ENCODE results near the gene XPNPEP1. TPM values are rescaled to one million over a fixed set of nuclear protein-coding genes. Genes with fewer than 3 reads are reported as not detected.

The XPNPEP1 gene
- total RNA-seq: 85.1 and 93.2 TPM in 2 replicates

DNA sequence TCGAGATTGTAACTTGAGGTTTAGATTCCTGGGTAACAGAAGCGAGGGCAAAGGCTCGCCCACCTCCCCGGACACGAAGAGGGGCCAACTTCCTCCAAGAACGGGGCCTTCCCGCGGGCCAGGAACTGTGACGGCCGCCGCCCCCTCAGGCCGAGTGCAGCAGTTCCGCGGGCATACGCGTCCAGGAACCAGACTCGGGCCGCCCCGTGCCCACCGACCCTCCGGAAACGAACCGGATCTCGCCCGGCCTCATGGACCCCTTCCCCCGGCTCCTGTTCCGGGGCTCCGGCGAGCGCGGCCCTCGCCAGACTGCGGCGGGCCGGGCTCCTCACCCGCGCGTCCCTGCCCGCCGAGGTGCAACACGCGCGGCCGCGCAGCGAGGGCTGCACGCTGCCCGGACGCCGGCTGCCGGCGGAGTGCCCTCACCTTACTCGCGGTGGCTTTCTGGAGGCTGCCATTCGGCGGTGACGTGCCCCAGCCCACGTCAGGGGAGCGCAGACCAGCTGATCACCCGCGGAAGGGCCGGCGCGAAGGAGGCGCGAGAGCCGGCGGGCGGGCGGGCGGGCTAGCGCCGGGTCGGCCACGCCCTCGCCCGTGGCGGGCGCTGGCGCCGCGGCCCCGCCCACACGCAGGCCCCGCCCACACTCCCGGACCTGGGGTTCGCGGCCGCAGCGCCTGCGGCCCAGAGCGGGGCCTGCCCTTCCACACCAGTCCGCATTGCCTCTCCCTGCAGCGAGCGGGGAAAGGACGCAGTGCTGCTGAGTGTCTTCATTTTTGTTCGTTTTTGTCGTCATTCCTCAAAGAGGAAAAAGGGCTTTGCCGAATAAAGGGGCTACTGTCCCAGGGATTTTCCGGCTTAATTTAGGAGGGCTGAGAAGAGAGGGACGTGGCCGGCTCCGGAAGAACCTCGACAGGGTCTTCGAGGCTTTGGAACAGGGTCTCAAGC is at the start of gene XPNPEP1:
Gene XPNPEP1 (minus strand): TSS at position 536 of the 946 bp plus-strand sequence. CDS start 78 bp downstream, at position 458.
- H3K4me1 Mint-ChIP-seq (ENCODE audit: low read depth): peaks cover 58% of the 10 kb centered on the region
- peak within 1 kb of the TSS; percentile 94 for H3K4me3 Mint-ChIP-seq
- peaks cover 5% of the 10 kb centered on the region for H3K27me3 Mint-ChIP-seq (ENCODE audit: insufficient read depth)
- DNase-seq (ENCODE audit: low spot score): peak; percentile 81
- peaks cover 18% of the 10 kb centered on the region for H3K36me3 Mint-ChIP-seq (ENCODE audit: low read depth)
- no peaks in the 10 kb centered on the region for H3K9me3 Mint-ChIP-seq
- intact Hi-C loops (cut with micrococcal nuclease): loop anchor here (1.0 to 5.0 kb wide), 8 partner anchors 20 to 999 kb away; partner anchors contain the start of gene ADD3
- H3K27ac Mint-ChIP-seq: peak within 1 kb of the TSS; percentile 92

GRCh38 chr10:109972372-109973001 is 49.2 kb upstream of the XPNPEP1 start:
- no peak for DNase-seq (ENCODE audit: low spot score)
- Mint-ChIP-seq H3K4me1 (ENCODE audit: low read depth) (no peaks in the 10 kb centered on the region), H3K9me3 (no peaks in the 10 kb centered on the region), H3K4me3 (no peak overlapping the region), H3K27ac (no peak overlapping the region), H3K36me3 (ENCODE audit: low read depth) (no peaks in the 10 kb centered on the region), H3K27me3 (ENCODE audit: insufficient read depth) (peaks cover 22% of the 10 kb centered on the region)
- intact Hi-C loops (cut with micrococcal nuclease): no loop called here

GRCh38 chr10:109971634-109972033 is 48.3 kb upstream of the XPNPEP1 start:
- no peak for DNase-seq (ENCODE audit: low spot score)
- peaks cover 22% of the 10 kb centered on the region for H3K27me3 Mint-ChIP-seq (ENCODE audit: insufficient read depth)
- no peaks in the 10 kb centered on the region for H3K36me3 Mint-ChIP-seq (ENCODE audit: low read depth)
- H3K4me3 Mint-ChIP-seq: no peak overlapping the region
- H3K4me1 Mint-ChIP-seq (ENCODE audit: low read depth): no peaks in the 10 kb centered on the region
- H3K9me3 Mint-ChIP-seq: no peaks in the 10 kb centered on the region
- no peak overlapping the region for H3K27ac Mint-ChIP-seq
- intact Hi-C loops (cut with micrococcal nuclease): loop anchor here (1.0 kb wide), 1 partner anchor 27 kb away; no protein-coding TSS in a partner anchor

DNA sequence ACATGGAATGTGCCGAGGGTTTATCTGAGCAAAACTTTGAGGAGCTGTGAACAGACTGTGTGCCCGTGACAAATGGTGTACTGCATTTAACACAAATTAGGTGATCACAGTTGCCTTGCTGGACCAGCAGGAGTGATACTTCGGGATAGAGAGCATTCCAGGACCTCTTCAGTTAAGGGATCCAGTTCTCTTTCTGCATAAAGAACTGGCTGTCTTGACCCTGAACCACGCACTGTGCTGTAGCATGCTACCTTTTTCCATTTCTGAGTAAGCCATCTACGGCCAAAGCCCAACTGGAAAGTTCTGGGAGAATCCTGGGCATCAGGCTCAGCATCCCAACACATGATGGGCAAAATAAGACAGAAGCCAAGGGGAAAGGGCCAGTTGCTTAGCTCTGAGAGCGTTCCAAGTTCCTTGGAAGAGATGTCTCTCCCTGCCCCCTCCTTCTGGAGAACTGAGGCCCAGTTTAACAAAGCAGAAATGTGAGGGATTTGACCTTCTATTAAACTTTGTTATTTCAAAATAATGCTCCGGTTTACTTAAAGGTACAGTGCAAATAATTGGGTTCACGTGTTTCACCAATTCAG is 46.5 kb upstream of the XPNPEP1 start:
- H3K4me3 Mint-ChIP-seq: no peak overlapping the region
- H3K36me3 Mint-ChIP-seq (ENCODE audit: low read depth): no peaks in the 10 kb centered on the region
- H3K9me3 Mint-ChIP-seq: no peaks in the 10 kb centered on the region
- H3K27me3 Mint-ChIP-seq (ENCODE audit: insufficient read depth): peaks cover 24% of the 10 kb centered on the region
- H3K27ac Mint-ChIP-seq: no peak overlapping the region
- H3K4me1 Mint-ChIP-seq (ENCODE audit: low read depth): no peaks in the 10 kb centered on the region
- no peak for DNase-seq (ENCODE audit: low spot score)
- intact Hi-C loops (cut with micrococcal nuclease): no loop called here

DNA sequence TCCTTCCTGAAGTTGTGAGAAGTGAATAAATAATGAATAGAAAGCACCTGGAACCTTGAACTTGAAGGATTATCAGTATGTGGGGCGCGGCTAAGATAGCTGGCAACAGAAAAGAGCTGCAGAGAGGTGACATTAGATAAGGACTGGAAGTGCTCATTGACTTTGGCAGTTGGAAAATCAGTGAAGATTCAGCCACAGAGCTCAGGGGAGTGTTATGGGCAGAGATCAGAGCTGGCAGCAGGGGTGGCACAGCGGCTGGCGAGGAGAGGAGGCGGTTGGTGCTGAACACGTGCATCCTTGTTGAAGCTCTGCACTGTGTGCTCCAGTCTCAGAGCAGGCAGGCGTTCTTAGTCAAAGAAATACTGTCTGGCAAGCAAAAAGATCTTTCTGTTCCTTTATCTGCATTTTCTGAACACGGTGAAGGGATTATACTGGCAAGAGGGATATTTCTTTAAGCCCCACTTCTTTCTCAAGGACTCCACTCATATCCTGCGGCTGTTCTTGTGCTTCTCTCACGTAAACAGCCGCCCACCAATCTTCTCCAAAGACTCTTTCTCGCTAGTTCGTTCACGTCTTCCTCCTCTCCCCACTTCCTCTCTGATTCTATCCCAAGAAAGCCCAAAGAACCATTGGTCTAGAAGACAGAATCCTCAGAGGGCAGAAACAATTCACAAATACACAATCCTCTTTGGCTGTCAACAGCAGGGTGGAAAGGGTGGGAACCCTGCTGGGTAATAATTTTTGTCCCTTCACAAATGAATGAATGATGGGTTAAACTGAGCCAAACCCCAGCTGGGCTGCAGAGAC is 45.8 kb upstream of the XPNPEP1 start:
- no peaks in the 10 kb centered on the region for H3K36me3 Mint-ChIP-seq (ENCODE audit: low read depth)
- peaks cover 22% of the 10 kb centered on the region for H3K27me3 Mint-ChIP-seq (ENCODE audit: insufficient read depth)
- H3K27ac Mint-ChIP-seq: no peak overlapping the region
- H3K4me1 Mint-ChIP-seq (ENCODE audit: low read depth): no peaks in the 10 kb centered on the region
- H3K4me3 Mint-ChIP-seq: no peak overlapping the region
- H3K9me3 Mint-ChIP-seq: no peaks in the 10 kb centered on the region
- intact Hi-C loops (cut with micrococcal nuclease): no loop called here
- DNase-seq (ENCODE audit: low spot score): no peak

- H3K4me1 Mint-ChIP-seq (ENCODE audit: low read depth): no peaks in the 10 kb centered on the region
- no peak overlapping the region for H3K4me3 Mint-ChIP-seq
- H3K36me3 Mint-ChIP-seq (ENCODE audit: low read depth): no peaks in the 10 kb centered on the region
- H3K27me3 Mint-ChIP-seq (ENCODE audit: insufficient read depth): peaks cover 19% of the 10 kb centered on the region
- H3K27ac Mint-ChIP-seq: no peak overlapping the region
- intact Hi-C loops (cut with micrococcal nuclease): no loop called here
- no peaks in the 10 kb centered on the region for H3K9me3 Mint-ChIP-seq
- no peak for DNase-seq (ENCODE audit: low spot score)
These were observed 44.4 kb upstream of the XPNPEP1 start for GRCh38 chr10:109967739-109968088.

DNA sequence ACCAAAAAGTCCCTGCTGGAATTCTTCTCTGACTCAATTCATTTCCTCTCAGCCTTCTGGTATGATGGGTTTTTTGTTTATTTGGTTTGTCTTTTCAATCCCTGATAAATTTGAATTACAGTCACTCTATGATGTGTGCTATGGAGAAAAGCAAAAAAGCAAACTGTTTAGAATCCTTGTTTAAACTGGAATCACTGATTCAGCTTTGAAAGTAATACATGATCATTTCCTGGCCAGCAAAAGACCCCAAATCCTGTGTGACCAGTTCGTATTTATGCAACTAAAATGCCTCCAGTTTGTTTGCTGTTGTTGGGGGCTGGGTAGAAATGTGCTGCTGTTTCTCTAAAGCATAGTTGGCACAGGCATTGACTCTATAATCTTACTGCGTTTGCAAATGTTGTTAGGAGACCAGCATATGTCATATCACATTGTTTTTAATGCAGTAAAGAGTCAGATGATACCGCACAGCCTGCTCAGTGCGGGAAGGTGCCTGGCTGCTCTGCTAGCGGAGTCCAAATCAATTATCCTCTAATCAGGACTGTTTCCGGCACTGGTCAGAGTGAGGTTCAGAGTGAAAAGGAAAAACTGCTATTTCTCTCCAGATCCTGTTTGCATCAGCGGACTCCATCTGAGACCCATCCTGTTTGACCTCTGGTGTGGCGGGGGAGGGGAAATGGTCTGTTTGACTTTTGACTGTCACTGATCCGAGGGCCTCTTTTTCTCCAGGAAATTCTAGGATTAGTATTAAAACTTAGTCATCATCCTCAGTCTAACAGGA is 43.8 kb upstream of the XPNPEP1 start:
- Mint-ChIP-seq H3K9me3 (no peaks in the 10 kb centered on the region), H3K4me3 (no peak overlapping the region), H3K36me3 (ENCODE audit: low read depth) (no peaks in the 10 kb centered on the region), H3K27ac (no peak overlapping the region), H3K27me3 (ENCODE audit: insufficient read depth) (peaks cover 16% of the 10 kb centered on the region), H3K4me1 (ENCODE audit: low read depth) (no peaks in the 10 kb centered on the region)
- intact Hi-C loops (cut with micrococcal nuclease): no loop called here
- no peak for DNase-seq (ENCODE audit: low spot score)

GRCh38 chr10:109964318-109964717 is 41.0 kb upstream of the XPNPEP1 start:
- Mint-ChIP-seq H3K4me3 (no peak overlapping the region), H3K9me3 (no peaks in the 10 kb centered on the region)
- intact Hi-C loops (cut with micrococcal nuclease): no loop called here

DNA sequence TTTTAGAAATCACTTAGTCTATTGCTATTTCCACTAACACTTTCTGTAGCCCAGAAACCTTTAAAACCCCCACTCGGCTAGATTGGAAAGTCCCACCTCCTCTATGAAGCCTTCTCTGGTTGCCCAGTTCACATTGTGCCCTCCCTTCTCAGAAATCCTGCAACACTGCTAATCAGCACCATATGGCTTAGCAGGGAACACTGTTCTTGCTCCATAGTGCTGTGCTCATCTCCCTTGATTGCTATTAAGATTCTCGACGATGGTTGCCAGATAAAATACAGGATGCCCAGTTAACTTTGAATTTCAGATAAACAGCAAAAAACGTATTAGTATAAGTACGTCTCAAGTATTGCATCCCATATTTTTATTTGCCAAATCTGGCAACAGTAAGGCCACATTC is 40.1 kb upstream of the XPNPEP1 start:
- Mint-ChIP-seq H3K4me3 (no peak overlapping the region), H3K9me3 (no peaks in the 10 kb centered on the region), H3K27me3 (ENCODE audit: insufficient read depth) (peaks cover 3% of the 10 kb centered on the region), H3K27ac (no peak overlapping the region), H3K36me3 (ENCODE audit: low read depth) (no peaks in the 10 kb centered on the region), H3K4me1 (ENCODE audit: low read depth) (peaks cover 11% of the 10 kb centered on the region)
- intact Hi-C loops (cut with micrococcal nuclease): no loop called here
- no peak for DNase-seq (ENCODE audit: low spot score)

More at GRCh38 chr10:109964318-109964717, 41.0 kb upstream of the XPNPEP1 start:
- no peak for DNase-seq (ENCODE audit: low spot score)
- Mint-ChIP-seq H3K36me3 (ENCODE audit: low read depth) (no peaks in the 10 kb centered on the region), H3K4me1 (ENCODE audit: low read depth) (peaks cover 11% of the 10 kb centered on the region), H3K27ac (no peak overlapping the region), H3K27me3 (ENCODE audit: insufficient read depth) (peaks cover 7% of the 10 kb centered on the region)

DNA sequence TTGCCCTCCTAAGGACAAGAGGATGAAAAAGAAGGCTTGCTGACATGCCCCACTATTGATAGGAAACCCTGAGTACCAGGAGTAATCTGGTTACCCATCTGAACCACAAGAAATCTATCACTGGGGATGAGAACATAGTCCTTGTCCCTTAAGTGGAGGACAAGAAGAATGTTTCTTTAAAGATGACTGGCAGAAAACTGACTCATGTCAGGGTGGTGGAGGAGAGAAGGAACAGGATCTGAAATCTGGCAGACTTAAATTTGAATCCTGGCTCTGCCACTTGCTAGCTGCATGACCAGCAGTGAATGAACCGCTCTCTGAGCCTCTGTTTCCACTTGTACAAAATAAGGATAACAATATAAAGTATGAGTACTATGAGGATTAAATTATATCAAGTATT is 38.9 kb upstream of the XPNPEP1 start:
- Mint-ChIP-seq H3K27ac (no peak overlapping the region), H3K4me1 (ENCODE audit: low read depth) (peaks cover 11% of the 10 kb centered on the region), H3K9me3 (no peaks in the 10 kb centered on the region), H3K27me3 (ENCODE audit: insufficient read depth) (peaks cover 3% of the 10 kb centered on the region), H3K4me3 (no peak overlapping the region), H3K36me3 (ENCODE audit: low read depth) (no peaks in the 10 kb centered on the region)
- intact Hi-C loops (cut with micrococcal nuclease): no loop called here
- no peak for DNase-seq (ENCODE audit: low spot score)

DNA sequence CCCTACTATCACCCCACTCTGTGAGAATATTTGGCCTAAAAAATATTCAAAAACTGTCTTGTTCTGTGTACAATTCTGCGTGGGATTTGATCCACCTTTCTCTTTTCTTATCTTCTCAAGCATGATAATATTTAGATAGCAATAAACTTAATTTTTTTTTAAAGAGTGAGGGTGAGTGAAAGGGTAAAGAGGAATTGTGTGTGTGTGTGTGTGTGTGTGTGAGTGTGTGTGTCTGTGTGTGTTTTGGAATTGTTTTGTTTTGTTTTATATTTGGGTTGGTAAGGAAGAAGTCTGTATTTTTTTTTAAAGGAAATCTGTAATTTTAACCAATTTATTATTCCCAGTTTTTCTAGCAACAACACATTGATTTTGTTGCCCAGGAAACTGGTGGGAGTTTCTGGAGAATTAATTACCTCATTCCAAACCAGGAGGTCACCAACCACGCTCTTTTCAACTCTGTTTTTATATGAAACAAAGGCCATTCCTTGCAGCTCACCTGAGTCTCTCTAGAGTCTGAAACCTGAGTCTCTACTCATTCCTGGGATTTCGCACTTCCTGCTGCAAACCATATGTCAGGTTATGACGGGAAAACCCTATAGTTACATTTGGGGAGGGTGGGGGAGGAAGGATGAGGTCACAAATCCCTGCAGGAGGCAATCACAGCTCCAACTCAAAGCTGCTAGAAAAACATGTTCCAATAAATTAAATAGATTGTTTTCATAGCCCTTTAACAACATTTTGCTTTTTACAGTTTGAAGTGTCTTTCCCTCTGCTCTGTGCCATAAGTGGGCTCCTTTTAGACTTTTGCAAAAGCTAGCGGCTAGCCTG is 38.1 kb upstream of the XPNPEP1 start:
- no peak overlapping the region for H3K4me3 Mint-ChIP-seq
- intact Hi-C loops (cut with micrococcal nuclease): no loop called here
- DNase-seq (ENCODE audit: low spot score): no peak
- H3K4me1 Mint-ChIP-seq (ENCODE audit: low read depth): peaks cover 16% of the 10 kb centered on the region
- no peaks in the 10 kb centered on the region for H3K9me3 Mint-ChIP-seq
- H3K27ac Mint-ChIP-seq: no peak overlapping the region
- H3K36me3 Mint-ChIP-seq (ENCODE audit: low read depth): no peaks in the 10 kb centered on the region
- peaks cover 3% of the 10 kb centered on the region for H3K27me3 Mint-ChIP-seq (ENCODE audit: insufficient read depth)
